Measurements from ENCODE around the gene MAJIN. TPM values are rescaled to one million over a fixed set of nuclear protein-coding genes. Genes with fewer than 3 reads are reported as not detected.
A peak's percentile ranks its signal among the peaks of the same experiment; 100 is the strongest.

The MAJIN gene
- total and polyA plus RNA-seq, 9 of the 15 experiments (the other 6 are each of a cell fraction or from before 2014, with no cell fraction given) = 0.17 to 0.83 (median 0.24) TPM; not detected in 2

DNA sequence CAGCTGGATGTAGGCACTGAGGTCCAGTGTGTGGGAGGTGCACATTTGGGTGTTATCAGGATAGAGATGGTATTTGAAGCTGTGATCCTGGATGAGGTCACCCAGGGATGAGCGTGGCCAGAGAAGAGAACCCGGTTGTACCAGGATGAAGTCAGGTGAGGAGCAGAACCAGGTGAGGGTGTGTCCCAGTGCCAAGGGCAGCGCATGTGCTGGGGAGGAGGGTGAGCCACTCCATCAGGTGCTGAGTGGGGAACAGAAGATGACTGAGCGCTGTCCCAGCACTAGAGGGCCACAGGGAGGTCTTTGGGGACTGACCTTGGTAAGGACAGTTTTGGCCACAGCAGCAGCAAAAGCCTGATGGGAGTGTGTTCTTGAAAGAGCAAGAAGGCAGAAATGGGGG is 44.8 kb upstream of the MAJIN start (continued):
- TF ChIP-seq ZBTB11 (CRISPR knock-in tag; IDR thresholded peaks at IDR 0.05) = no peak
- no peak for TF ChIP-seq ZNF589 (CRISPR knock-in tag; IDR thresholded peaks at IDR 0.05; ENCODE audit: low read depth)
- TF ChIP-seq HNRNPLL (IDR thresholded peaks at IDR 0.05; ENCODE audit: low read depth, low read length, poor library complexity, severe bottlenecking) = no peak
- TF ChIP-seq ZNF518B (CRISPR knock-in tag; IDR thresholded peaks at IDR 0.05) = no peak
- TF ChIP-seq CCNT2 (IDR thresholded peaks at IDR 0.05; ENCODE audit: borderline replicate concordance, extremely low read depth, insufficient read length, low read depth, low read length) = no peak
- peak; percentile 39; the same call in 1 of the 2 replicates for TF ChIP-seq MAX (CRISPR knock-in tag; IDR thresholded peaks at IDR 0.05)
- TF ChIP-seq, protein P1, sequence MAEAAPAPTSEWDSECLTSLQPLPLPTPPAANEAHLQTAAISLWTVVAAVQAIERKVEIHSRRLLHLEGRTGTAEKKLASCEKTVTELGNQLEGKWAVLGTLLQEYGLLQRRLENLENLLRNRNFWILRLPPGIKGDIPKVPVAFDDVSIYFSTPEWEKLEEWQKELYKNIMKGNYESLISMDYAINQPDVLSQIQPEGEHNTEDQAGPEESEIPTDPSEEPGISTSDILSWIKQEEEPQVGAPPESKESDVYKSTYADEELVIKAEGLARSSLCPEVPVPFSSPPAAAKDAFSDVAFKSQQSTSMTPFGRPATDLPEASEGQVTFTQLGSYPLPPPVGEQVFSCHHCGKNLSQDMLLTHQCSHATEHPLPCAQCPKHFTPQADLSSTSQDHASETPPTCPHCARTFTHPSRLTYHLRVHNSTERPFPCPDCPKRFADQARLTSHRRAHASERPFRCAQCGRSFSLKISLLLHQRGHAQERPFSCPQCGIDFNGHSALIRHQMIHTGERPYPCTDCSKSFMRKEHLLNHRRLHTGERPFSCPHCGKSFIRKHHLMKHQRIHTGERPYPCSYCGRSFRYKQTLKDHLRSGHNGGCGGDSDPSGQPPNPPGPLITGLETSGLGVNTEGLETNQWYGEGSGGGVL (CRISPR knock-in tag; IDR thresholded peaks at IDR 0.05) = no peak
- no peak for TF ChIP-seq CSDE1 (IDR thresholded peaks at IDR 0.05)
- no peak for TF ChIP-seq DPF2 (IDR thresholded peaks at IDR 0.05)
- TF ChIP-seq MED1 (CRISPR knock-in tag; IDR thresholded peaks at IDR 0.05; ENCODE audit: borderline replicate concordance) = no peak
- TF ChIP-seq PYGO2 (tag; IDR thresholded peaks at IDR 0.05) = no peak
- TF ChIP-seq RFX5 (IDR thresholded peaks at IDR 0.05; ENCODE audit: low read depth, low read length) = no peak
- TF ChIP-seq SRSF3 (IDR thresholded peaks at IDR 0.05; ENCODE audit: insufficient read depth, low read length) = no peak
- TF ChIP-seq, protein P2, sequence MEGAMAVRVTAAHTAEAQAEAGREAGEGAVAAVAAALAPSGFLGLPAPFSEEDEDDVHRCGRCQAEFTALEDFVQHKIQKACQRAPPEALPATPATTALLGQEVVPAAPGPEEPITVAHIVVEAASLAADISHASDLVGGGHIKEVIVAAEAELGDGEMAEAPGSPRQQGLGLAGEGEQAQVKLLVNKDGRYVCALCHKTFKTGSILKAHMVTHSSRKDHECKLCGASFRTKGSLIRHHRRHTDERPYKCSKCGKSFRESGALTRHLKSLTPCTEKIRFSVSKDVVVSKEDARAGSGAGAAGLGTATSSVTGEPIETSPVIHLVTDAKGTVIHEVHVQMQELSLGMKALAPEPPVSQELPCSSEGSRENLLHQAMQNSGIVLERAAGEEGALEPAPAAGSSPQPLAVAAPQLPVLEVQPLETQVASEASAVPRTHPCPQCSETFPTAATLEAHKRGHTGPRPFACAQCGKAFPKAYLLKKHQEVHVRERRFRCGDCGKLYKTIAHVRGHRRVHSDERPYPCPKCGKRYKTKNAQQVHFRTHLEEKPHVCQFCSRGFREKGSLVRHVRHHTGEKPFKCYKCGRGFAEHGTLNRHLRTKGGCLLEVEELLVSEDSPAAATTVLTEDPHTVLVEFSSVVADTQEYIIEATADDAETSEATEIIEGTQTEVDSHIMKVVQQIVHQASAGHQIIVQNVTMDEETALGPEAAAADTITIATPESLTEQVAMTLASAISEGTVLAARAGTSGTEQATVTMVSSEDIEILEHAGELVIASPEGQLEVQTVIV (CRISPR knock-in tag; IDR thresholded peaks at IDR 0.05; ENCODE audit: borderline replicate concordance) = no peak
- peak; percentile 32; the same call in 1 of the 2 replicates for TF ChIP-seq CTBP1 (IDR thresholded peaks at IDR 0.05; ENCODE audit: borderline replicate concordance)
- no peak for TF ChIP-seq EGR1 (conservative IDR thresholded peaks at IDR 0.05)

Data from K562 (cell line).